Nephron (organoid): ENCODE measurements around the gene C4A.
"Not testable (repeated sequence)": the region's sequence is repeated elsewhere in the genome, so short reads cannot be mapped to it uniquely, and the experiment has no call there.

Source experiments
- H3K27ac Mint-ChIP-seq, 3 experiments: 2 replicates each; pipeline ENCODE4 v1.8.0; 2020; ENCODE audit warnings: mixed read lengths in 3 of 3, mild to moderate bottlenecking in 2 of 3, moderate library complexity in 1 of 3
- H3K27me3 Mint-ChIP-seq: 2 replicates; pipeline ENCODE4 v1.8.0; 2021; ENCODE audit warnings: low read depth, mild to moderate bottlenecking, moderate library complexity, mixed read lengths
- H3K36me3 Mint-ChIP-seq: 2 replicates; pipeline ENCODE4 v1.8.0; 2020; ENCODE audit warnings: low read depth, mixed read lengths
- H3K4me1 Mint-ChIP-seq: 2 replicates; pipeline ENCODE4 v1.8.0; 2020; ENCODE audit warnings: mixed read lengths
- H3K4me3 Mint-ChIP-seq, 3 experiments: 2 replicates each; pipeline ENCODE4 v1.8.0; 2020; ENCODE audit warnings: mild to moderate bottlenecking in 3 of 3, mixed read lengths in 3 of 3, moderate library complexity in 2 of 3
- H3K9me3 Mint-ChIP-seq: 2 replicates; pipeline ENCODE4 v1.8.0; 2020; ENCODE audit warnings: mixed read lengths
- CTCF ChIP-seq, 3 experiments: fragments of 200-600 bp; sonication (generic); IDR thresholded peaks; one replicate each; pipeline ENCODE4 v1.5.0; 2021; ENCODE audit warnings: antibody characterized with exemption in 3 of 3; ENCODE audit not compliant: unreplicated experiment in 3 of 3

C4A gene

GRCh38 chr6:31971993-31972708 lies 9.7 kb upstream of the C4A start, which contains the start of gene DXO:
DXO (minus strand) TSS chr6:31972138; CDS start chr6:31971675, 463 bp downstream.
- Mint-ChIP-seq H3K36me3 (peaks cover 48% of the 10 kb centered on the region), H3K4me3 (peak within 1 kb of the TSS; percentile 96 to 99 (median 99)), H3K9me3 (peaks cover 3% of the 10 kb centered on the region), H3K4me1 (peaks cover 27% of the 10 kb centered on the region), H3K27me3 (no peaks in the 10 kb centered on the region), H3K27ac (peak within 1 kb of the TSS; percentile 98 to 100 (median 99))
- TF ChIP-seq CTCF (IDR thresholded peaks at IDR 0.05; ENCODE audit: unreplicated experiment in 3 of 3), result no peak

GRCh38 chr6:31972709-31973350 lies 9.0 kb upstream of the C4A start:
- peak overlapping the region; percentile 98 to 100 (median 99) for H3K27ac Mint-ChIP-seq
- H3K27me3 Mint-ChIP-seq, result no peaks in the 10 kb centered on the region
- peaks cover 27% of the 10 kb centered on the region for H3K4me1 Mint-ChIP-seq
- peaks cover 3% of the 10 kb centered on the region for H3K9me3 Mint-ChIP-seq
- H3K4me3 Mint-ChIP-seq, result peak overlapping the region; percentile 96 to 99 (median 99)
- TF ChIP-seq CTCF (IDR thresholded peaks at IDR 0.05; ENCODE audit: unreplicated experiment in 3 of 3), result no peak
- H3K36me3 Mint-ChIP-seq, result peaks cover 44% of the 10 kb centered on the region

GRCh38 chr6:31976065-31976464 lies 5.8 kb upstream of the C4A start:
- Mint-ChIP-seq H3K36me3 (peaks cover 48% of the 10 kb centered on the region), H3K4me1 (peaks cover 19% of the 10 kb centered on the region)
- H3K27ac Mint-ChIP-seq, H3K27me3 Mint-ChIP-seq, H3K9me3 Mint-ChIP-seq, H3K4me3 Mint-ChIP-seq: not testable (repeated sequence)

DNA sequence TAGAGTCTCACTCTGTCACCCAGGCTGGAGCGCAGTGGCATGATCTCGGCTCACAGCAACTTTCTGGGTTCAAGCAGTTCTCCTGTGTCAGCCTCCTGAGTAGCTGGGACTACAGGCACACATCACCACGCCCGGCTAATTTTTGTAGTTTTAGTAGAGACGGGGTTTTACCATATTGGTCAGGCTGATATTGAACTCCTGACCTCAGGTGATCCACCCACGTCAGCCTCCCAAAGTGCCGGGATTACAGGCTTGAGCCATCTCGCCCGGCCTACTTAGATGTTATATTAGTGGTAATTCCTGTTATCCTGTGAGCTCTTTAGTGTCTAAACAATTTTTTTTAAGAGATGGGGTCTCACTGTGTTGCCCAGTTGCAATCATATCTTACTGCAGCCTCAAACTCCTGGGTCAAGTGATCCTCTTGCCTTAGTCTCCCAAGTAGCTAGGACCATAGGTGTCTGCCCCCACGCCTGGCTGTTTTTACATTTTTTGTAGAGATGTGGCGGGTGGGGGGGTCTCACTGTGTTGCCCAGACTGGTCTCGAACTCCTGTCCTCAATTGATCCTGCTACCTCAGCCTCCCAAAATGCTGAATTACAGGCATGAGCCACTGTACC lies 3.9 kb upstream of the C4A start:
- Mint-ChIP-seq H3K27ac (no peak overlapping the region), H3K27me3 (no peaks in the 10 kb centered on the region), H3K9me3 (peaks cover 3% of the 10 kb centered on the region), H3K4me1 (peaks cover 7% of the 10 kb centered on the region), H3K36me3 (peaks cover 45% of the 10 kb centered on the region), H3K4me3 (no peak overlapping the region)
- no peak for TF ChIP-seq CTCF (IDR thresholded peaks at IDR 0.05; ENCODE audit: unreplicated experiment in 3 of 3)

- H3K4me1 Mint-ChIP-seq, result no peaks in the 10 kb centered on the region
- no peak overlapping the region for H3K4me3 Mint-ChIP-seq
- H3K36me3 Mint-ChIP-seq, result peaks cover 36% of the 10 kb centered on the region
- no peak for TF ChIP-seq CTCF (IDR thresholded peaks at IDR 0.05; ENCODE audit: unreplicated experiment in 3 of 3)
- no peaks in the 10 kb centered on the region for H3K27me3 Mint-ChIP-seq
- H3K9me3 Mint-ChIP-seq, result peaks cover 3% of the 10 kb centered on the region
- peak overlapping the region in 1 of 3 experiments; percentile 44 for H3K27ac Mint-ChIP-seq
Observed at GRCh38 chr6:31978831-31979230, 3.0 kb upstream of the C4A start.

GRCh38 chr6:31979238-31979898 lies 2.5 kb upstream of the C4A start:
- H3K4me1 Mint-ChIP-seq, result no peaks in the 10 kb centered on the region
- no peak for TF ChIP-seq CTCF (IDR thresholded peaks at IDR 0.05; ENCODE audit: unreplicated experiment in 3 of 3)
- H3K27ac Mint-ChIP-seq, result no peak overlapping the region
- H3K27me3 Mint-ChIP-seq, result no peaks in the 10 kb centered on the region
- peaks cover 3% of the 10 kb centered on the region for H3K9me3 Mint-ChIP-seq
- peaks cover 31% of the 10 kb centered on the region for H3K36me3 Mint-ChIP-seq
- no peak overlapping the region for H3K4me3 Mint-ChIP-seq

DNA sequence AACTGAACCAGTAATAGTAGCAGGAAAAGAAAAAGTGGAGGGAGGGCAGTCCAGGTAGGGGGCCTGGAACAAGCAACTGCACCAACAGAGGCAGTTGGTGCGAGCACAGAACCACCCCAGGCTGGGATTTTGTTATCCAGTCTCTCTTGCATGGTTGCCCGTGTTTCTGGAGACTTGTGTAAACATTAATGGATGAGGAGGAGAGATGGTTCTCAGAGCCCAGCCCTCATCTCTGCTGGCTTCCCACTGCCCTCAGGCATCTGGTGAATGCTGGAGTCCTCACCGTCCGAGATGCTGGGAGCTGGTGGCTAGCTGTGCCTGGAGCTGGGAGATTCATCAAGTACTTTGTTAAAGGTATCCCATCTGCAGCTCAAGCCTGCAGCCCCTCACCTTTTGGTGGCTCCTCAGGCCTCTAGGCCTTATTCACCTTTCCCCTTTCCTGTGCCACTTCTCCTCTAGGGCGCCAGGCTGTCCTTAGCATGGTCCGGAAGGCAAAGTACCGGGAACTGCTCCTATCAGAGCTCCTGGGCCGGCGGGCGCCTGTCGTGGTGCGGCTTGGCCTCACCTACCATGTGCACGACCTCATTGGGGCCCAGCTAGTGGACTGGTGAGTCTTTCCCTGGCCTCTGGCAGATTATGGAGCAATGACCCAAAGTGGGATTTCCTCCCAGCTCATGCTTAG lies 1.5 kb upstream of the C4A start:
- not testable (repeated sequence) for H3K4me1 Mint-ChIP-seq, H3K27me3 Mint-ChIP-seq, H3K9me3 Mint-ChIP-seq, H3K27ac Mint-ChIP-seq, H3K4me3 Mint-ChIP-seq
- peaks cover 21% of the 10 kb centered on the region for H3K36me3 Mint-ChIP-seq

GRCh38 chr6:31980998-31981397 lies 859 bp upstream of the C4A start:
- not testable (repeated sequence) for H3K27me3 Mint-ChIP-seq, H3K9me3 Mint-ChIP-seq, H3K27ac Mint-ChIP-seq, H3K4me1 Mint-ChIP-seq, H3K4me3 Mint-ChIP-seq
- H3K36me3 Mint-ChIP-seq, result peaks cover 18% of the 10 kb centered on the region
